Stimulated activated CD4-positive, alpha-beta T cell treated with anti-CD3 and anti-CD28 coated beads, Interleukin-2, amount 100 ng/mL, for 4 hours (primary cell): ENCODE data around the gene TRIM60.
"Not testable (repeated sequence)": the region's sequence is repeated elsewhere in the genome, so short reads cannot be mapped to it uniquely, and the experiment has no call there.

Experiments
- DNase-seq: peaks from one replicate; pipeline ENCODE4 v3.0.0-alpha.2; 2020; ENCODE audit warnings: low read depth

Gene TRIM60

GRCh38 chr4:165031436-165032211 lies at the start of gene TRIM60:
TSS of gene TRIM60 (plus strand) at chr4:165031999. CDS start at chr4:165040073, 8,074 bp downstream.
- no peak for DNase-seq

GRCh38 chr4:164989471-164989870 lies 42.3 kb upstream of the TRIM60 start:
- no peak for DNase-seq

- not testable (repeated sequence) for DNase-seq
Observed at GRCh38 chr4:164990786-164991185, 41.0 kb upstream of the TRIM60 start.

- not testable (repeated sequence) for DNase-seq
Observed at GRCh38 chr4:164996123-164996522, 35.7 kb upstream of the TRIM60 start.

- no peak for DNase-seq
Observed at GRCh38 chr4:164997324-164997723, 34.5 kb upstream of the TRIM60 start.

- DNase-seq = no peak
Observed at GRCh38 chr4:164997941-164998340, 33.9 kb upstream of the TRIM60 start.

- not testable (repeated sequence) for DNase-seq
Observed at GRCh38 chr4:164998526-164999080, 33.2 kb upstream of the TRIM60 start.

GRCh38 chr4:165001957-165002356 lies 29.8 kb upstream of the TRIM60 start:
- DNase-seq = not testable (repeated sequence)

- no peak for DNase-seq
Observed at GRCh38 chr4:165005352-165005925, 26.4 kb upstream of the TRIM60 start.

GRCh38 chr4:165006456-165006855 lies 25.3 kb upstream of the TRIM60 start:
- DNase-seq = no peak

GRCh38 chr4:165006886-165007285 lies 24.9 kb upstream of the TRIM60 start:
- no peak for DNase-seq

- DNase-seq = no peak
Observed at GRCh38 chr4:165009493-165010227, 22.1 kb upstream of the TRIM60 start.

- no peak for DNase-seq
Observed at GRCh38 chr4:165010487-165010886, 21.3 kb upstream of the TRIM60 start.

GRCh38 chr4:165010991-165011390 lies 20.8 kb upstream of the TRIM60 start:
- DNase-seq = no peak

- no peak for DNase-seq
Observed at GRCh38 chr4:165011403-165011802, 20.4 kb upstream of the TRIM60 start.

- DNase-seq = no peak
Observed at GRCh38 chr4:165013691-165014090, 18.1 kb upstream of the TRIM60 start.

- DNase-seq = no peak
Observed at GRCh38 chr4:165016971-165017370, 14.8 kb upstream of the TRIM60 start.

GRCh38 chr4:165019995-165020394 lies 11.8 kb upstream of the TRIM60 start:
- DNase-seq = not testable (repeated sequence)

- DNase-seq = not testable (repeated sequence)
Observed at GRCh38 chr4:165025782-165026181, 6.0 kb upstream of the TRIM60 start.

GRCh38 chr4:165027762-165028402 lies 3.9 kb upstream of the TRIM60 start:
- DNase-seq = no peak

- no peak for DNase-seq
Observed at GRCh38 chr4:165048170-165048569, 16.4 kb downstream of the TRIM60 start.

- no peak for DNase-seq
Observed at GRCh38 chr4:165052627-165053026, 20.8 kb downstream of the TRIM60 start.
